ENCODE measurements around the gene IQGAP2. TPM values are rescaled to one million over a fixed set of nuclear protein-coding genes. Genes with fewer than 3 reads are reported as not detected.

Gene IQGAP2
- total and polyA plus RNA-seq, 2 donors from 2014 or later: 23.2 to 35.8 TPM

DNA sequence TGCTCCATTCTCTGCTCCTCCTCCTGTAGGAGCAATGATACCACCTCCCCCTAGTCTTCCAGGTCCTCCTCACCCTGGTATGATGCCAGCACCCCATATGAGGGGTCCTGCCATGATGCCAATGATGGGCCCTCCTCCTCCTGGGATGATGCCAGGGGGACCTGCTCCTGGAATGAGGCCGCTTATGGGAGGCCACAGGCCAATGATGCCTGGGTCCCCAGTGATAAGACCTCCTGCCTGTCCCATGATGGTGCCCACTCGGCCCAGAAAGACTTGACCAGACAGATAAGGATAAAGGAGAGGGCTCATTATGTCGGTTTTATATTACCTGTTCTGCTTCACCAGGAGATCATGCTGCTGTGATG, 26.2 kb upstream of the IQGAP2 start:
- no peak overlapping the region for H3K27ac ChIP-seq (ENCODE audit: low read depth in 2 of 2, low read length in 2 of 2)
- peaks cover 0 to 5% (median 0%) of the 10 kb centered on the region in 3 donors for H3K4me1 ChIP-seq (ENCODE audit: control insufficient read depth in 2 of 3, insufficient read depth in 2 of 3, low read depth in 1 of 3, low read length in 3 of 3)
- no peak for FAIRE-seq
- intact Hi-C loops (cut with DNase I): no loop called here
- no peak overlapping the region for H3K9ac ChIP-seq (ENCODE audit: low read length in 3 of 3)
- H3K4me3 ChIP-seq (ENCODE audit: low read length in 3 of 3): no peak overlapping the region
- H3K36me3 ChIP-seq (ENCODE audit: control insufficient read depth in 2 of 3, insufficient read depth in 3 of 3, low read length in 3 of 3): no peaks in the 10 kb centered on the region
- H3K27me3 ChIP-seq (ENCODE audit: control insufficient read depth, insufficient read depth, low read length): no peaks in the 10 kb centered on the region
- no peak for DNase-seq
- TF ChIP-seq, protein P1, sequence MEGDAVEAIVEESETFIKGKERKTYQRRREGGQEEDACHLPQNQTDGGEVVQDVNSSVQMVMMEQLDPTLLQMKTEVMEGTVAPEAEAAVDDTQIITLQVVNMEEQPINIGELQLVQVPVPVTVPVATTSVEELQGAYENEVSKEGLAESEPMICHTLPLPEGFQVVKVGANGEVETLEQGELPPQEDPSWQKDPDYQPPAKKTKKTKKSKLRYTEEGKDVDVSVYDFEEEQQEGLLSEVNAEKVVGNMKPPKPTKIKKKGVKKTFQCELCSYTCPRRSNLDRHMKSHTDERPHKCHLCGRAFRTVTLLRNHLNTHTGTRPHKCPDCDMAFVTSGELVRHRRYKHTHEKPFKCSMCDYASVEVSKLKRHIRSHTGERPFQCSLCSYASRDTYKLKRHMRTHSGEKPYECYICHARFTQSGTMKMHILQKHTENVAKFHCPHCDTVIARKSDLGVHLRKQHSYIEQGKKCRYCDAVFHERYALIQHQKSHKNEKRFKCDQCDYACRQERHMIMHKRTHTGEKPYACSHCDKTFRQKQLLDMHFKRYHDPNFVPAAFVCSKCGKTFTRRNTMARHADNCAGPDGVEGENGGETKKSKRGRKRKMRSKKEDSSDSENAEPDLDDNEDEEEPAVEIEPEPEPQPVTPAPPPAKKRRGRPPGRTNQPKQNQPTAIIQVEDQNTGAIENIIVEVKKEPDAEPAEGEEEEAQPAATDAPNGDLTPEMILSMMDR (IDR thresholded peaks at IDR 0.05; ENCODE audit: borderline replicate concordance, extremely low read depth, insufficient read depth): no peak
- H3K9me3 ChIP-seq (ENCODE audit: control insufficient read depth in 2 of 3, insufficient read depth in 1 of 3, low read length in 3 of 3): no peaks in the 10 kb centered on the region

DNA sequence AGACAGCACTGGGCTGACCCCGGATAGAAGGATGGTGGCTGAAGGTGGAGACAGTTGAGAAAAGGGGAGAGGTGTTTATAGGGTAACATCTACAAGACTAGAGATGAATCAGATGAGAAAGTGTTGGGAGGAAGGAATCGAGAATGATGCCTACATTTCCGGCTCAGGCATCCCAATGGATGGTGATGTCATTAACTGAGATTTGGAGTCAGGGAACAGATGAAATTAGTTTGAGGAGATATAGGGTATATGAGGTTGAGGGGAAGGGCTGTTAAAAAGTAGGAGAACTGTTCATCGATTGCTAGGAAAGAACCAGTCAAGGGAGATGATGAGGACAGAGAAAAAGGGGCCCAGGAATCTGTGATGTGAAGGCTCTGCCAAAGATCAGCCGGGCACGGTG, 24.7 kb upstream of the IQGAP2 start:
- Histone ChIP-seq H3K9me3 (ENCODE audit: control insufficient read depth in 2 of 3, insufficient read depth in 1 of 3, low read length in 3 of 3) (no peaks in the 10 kb centered on the region), H3K9ac (ENCODE audit: low read length in 3 of 3) (no peak overlapping the region), H3K27ac (ENCODE audit: low read depth in 2 of 2, low read length in 2 of 2) (no peak overlapping the region), H3K27me3 (ENCODE audit: control insufficient read depth, insufficient read depth, low read length) (no peaks in the 10 kb centered on the region), H3K4me1 (ENCODE audit: control insufficient read depth in 2 of 3, insufficient read depth in 2 of 3, low read depth in 1 of 3, low read length in 3 of 3) (no peaks in the 10 kb centered on the region), H3K36me3 (ENCODE audit: control insufficient read depth in 2 of 3, insufficient read depth in 3 of 3, low read length in 3 of 3) (no peaks in the 10 kb centered on the region), H3K4me3 (ENCODE audit: low read length in 3 of 3) (no peak overlapping the region)
- TF ChIP-seq, protein P1 (IDR thresholded peaks at IDR 0.05; ENCODE audit: borderline replicate concordance, extremely low read depth, insufficient read depth): no peak
- intact Hi-C loops (cut with DNase I): no loop called here
- FAIRE-seq (no peak), DNase-seq (no peak)

DNA sequence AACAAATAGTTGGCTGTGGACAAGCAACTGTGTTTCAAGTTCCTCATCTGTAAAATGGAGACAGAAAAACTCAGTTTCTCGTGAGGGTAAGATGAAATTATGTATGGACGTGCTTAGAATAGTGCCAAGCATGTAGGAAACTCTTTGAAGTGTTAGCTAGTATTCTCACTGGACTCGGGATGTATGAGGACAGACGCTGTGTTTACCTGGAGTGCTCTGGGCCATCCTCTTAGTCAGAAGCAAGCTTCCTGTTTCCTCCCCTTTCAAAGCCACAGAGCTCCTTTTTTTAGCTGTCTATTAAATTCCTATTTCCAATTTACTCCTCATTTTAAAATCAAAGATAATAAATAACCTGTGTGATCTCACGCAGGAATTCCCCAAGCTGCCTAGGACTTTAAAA, 23.8 kb upstream of the IQGAP2 start:
- H3K4me3 ChIP-seq (ENCODE audit: low read length in 3 of 3): no peak overlapping the region
- intact Hi-C loops (cut with DNase I): no loop called here
- no peaks in the 10 kb centered on the region for H3K36me3 ChIP-seq (ENCODE audit: control insufficient read depth in 2 of 3, insufficient read depth in 3 of 3, low read length in 3 of 3)
- no peak for DNase-seq
- no peak for FAIRE-seq
- no peak overlapping the region for H3K27ac ChIP-seq (ENCODE audit: low read depth in 2 of 2, low read length in 2 of 2)
- H3K9me3 ChIP-seq (ENCODE audit: control insufficient read depth in 2 of 3, insufficient read depth in 1 of 3, low read length in 3 of 3): no peaks in the 10 kb centered on the region
- TF ChIP-seq, protein P1 (IDR thresholded peaks at IDR 0.05; ENCODE audit: borderline replicate concordance, extremely low read depth, insufficient read depth): no peak
- H3K4me1 ChIP-seq (ENCODE audit: control insufficient read depth in 2 of 3, insufficient read depth in 2 of 3, low read depth in 1 of 3, low read length in 3 of 3): no peaks in the 10 kb centered on the region
- H3K27me3 ChIP-seq (ENCODE audit: control insufficient read depth, insufficient read depth, low read length): no peaks in the 10 kb centered on the region
- no peak overlapping the region for H3K9ac ChIP-seq (ENCODE audit: low read length in 3 of 3)

DNA sequence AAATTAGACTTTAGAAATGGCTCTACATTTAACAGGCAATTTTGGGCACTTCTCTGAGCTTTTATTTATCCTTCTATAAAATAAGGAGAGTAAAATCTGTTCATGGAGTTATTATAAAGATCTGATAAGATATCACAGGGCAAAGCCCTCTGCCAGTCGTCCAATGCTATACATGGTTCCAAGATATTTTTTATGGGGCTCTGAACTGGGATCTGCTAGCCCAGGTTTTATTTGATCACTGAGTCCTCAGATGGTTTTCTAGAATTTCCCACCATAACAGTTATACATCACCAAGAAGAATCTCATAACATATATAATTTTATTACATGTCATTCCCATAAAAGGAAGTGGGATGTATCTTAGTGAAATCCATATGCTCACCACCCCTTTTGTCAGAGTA, 23.2 kb upstream of the IQGAP2 start:
- intact Hi-C loops (cut with DNase I): no loop called here
- Histone ChIP-seq H3K27me3 (ENCODE audit: control insufficient read depth, insufficient read depth, low read length) (no peaks in the 10 kb centered on the region), H3K4me3 (ENCODE audit: low read length in 3 of 3) (no peak overlapping the region), H3K9me3 (ENCODE audit: control insufficient read depth in 2 of 3, insufficient read depth in 1 of 3, low read length in 3 of 3) (no peaks in the 10 kb centered on the region), H3K36me3 (ENCODE audit: control insufficient read depth in 2 of 3, insufficient read depth in 3 of 3, low read length in 3 of 3) (no peaks in the 10 kb centered on the region), H3K4me1 (ENCODE audit: control insufficient read depth in 2 of 3, insufficient read depth in 2 of 3, low read depth in 1 of 3, low read length in 3 of 3) (no peaks in the 10 kb centered on the region), H3K9ac (ENCODE audit: low read length in 3 of 3) (no peak overlapping the region), H3K27ac (ENCODE audit: low read depth in 2 of 2, low read length in 2 of 2) (no peak overlapping the region)
- DNase-seq: no peak
- TF ChIP-seq, protein P1 (IDR thresholded peaks at IDR 0.05; ENCODE audit: borderline replicate concordance, extremely low read depth, insufficient read depth): no peak
- FAIRE-seq: no peak

Measured in kidney (tissue), 14 donors.